Measurements from ENCODE around the gene MAP4K1. TPM values are rescaled to one million over a fixed set of nuclear protein-coding genes. Genes with fewer than 3 reads are reported as not detected.
A peak's percentile ranks its signal among the peaks of the same experiment; 100 is the strongest.

The MAP4K1 gene
- total RNA-seq, 1 donor from 2014 or later: 11.4 TPM

GRCh38 chr19:38649305-38650171, 31.8 kb upstream of the MAP4K1 start:
- Histone ChIP-seq H3K9me3 (no peaks in the 10 kb centered on the region), H3K27me3 (ENCODE audit: low read depth) (no peaks in the 10 kb centered on the region), H3K4me1 (peaks cover 59% of the 10 kb centered on the region), H3K4me3 (peak overlapping the region; percentile 83), H3K27ac (peak overlapping the region; percentile 88), H3K36me3 (no peaks in the 10 kb centered on the region)
- intact Hi-C loops (cut with DNase I): no loop called here
- DNase-seq (peak; percentile 63), ATAC-seq (peak in 1 of 2 donors; percentile 4)
- TF ChIP-seq CTCF (IDR thresholded peaks at IDR 0.05): no peak

GRCh38 chr19:38648769-38649304, 31.1 kb upstream of the MAP4K1 start:
- DNase-seq: no peak
- Histone ChIP-seq H3K4me1 (peaks cover 52% of the 10 kb centered on the region), H3K9me3 (no peaks in the 10 kb centered on the region), H3K27ac (peak overlapping the region; percentile 88), H3K27me3 (ENCODE audit: low read depth) (no peaks in the 10 kb centered on the region), H3K36me3 (no peaks in the 10 kb centered on the region), H3K4me3 (peak overlapping the region; percentile 83)
- no peak for ATAC-seq
- intact Hi-C loops (cut with DNase I): no loop called here
- TF ChIP-seq CTCF (IDR thresholded peaks at IDR 0.05): no peak

GRCh38 chr19:38647966-38648768, 30.4 kb upstream of the MAP4K1 start:
- Histone ChIP-seq H3K36me3 (no peaks in the 10 kb centered on the region), H3K4me1 (peaks cover 45% of the 10 kb centered on the region), H3K4me3 (peak overlapping the region; percentile 83), H3K9me3 (no peaks in the 10 kb centered on the region), H3K27me3 (ENCODE audit: low read depth) (no peaks in the 10 kb centered on the region), H3K27ac (peak overlapping the region; percentile 88)
- TF ChIP-seq CTCF (IDR thresholded peaks at IDR 0.05): no peak
- DNase-seq: no peak
- intact Hi-C loops (cut with DNase I): no loop called here
- peak in 1 of 2 donors; percentile 2 for ATAC-seq

GRCh38 chr19:38647368-38647965, 29.7 kb upstream of the MAP4K1 start, which contains the start of gene ACTN4:
Gene ACTN4 (plus strand): TSS chr19:38647649. CDS start chr19:38647746, 97 bp downstream.
- Histone ChIP-seq H3K4me1 (peaks cover 38% of the 10 kb centered on the region), H3K27me3 (ENCODE audit: low read depth) (no peaks in the 10 kb centered on the region), H3K4me3 (peak within 1 kb of the TSS; percentile 83), H3K36me3 (no peaks in the 10 kb centered on the region), H3K27ac (peak within 1 kb of the TSS; percentile 88), H3K9me3 (no peaks in the 10 kb centered on the region)
- intact Hi-C loops (cut with DNase I): no loop called here
- peak; percentile 90 to 95 for ATAC-seq
- DNase-seq: peak; percentile 99
- no peak for TF ChIP-seq CTCF (IDR thresholded peaks at IDR 0.05)

- intact Hi-C loops (cut with DNase I): no loop called here
- DNase-seq: no peak
- Histone ChIP-seq H3K27ac (no peak overlapping the region), H3K4me3 (no peak overlapping the region), H3K4me1 (peaks cover 16% of the 10 kb centered on the region), H3K9me3 (no peaks in the 10 kb centered on the region), H3K36me3 (no peaks in the 10 kb centered on the region), H3K27me3 (ENCODE audit: low read depth) (no peaks in the 10 kb centered on the region)
- no peak for ATAC-seq
- TF ChIP-seq CTCF (IDR thresholded peaks at IDR 0.05): no peak
Observed at GRCh38 chr19:38644719-38645118, 27.0 kb upstream of the MAP4K1 start.
